ENCODE measurements around the gene HUNK.

DNA sequence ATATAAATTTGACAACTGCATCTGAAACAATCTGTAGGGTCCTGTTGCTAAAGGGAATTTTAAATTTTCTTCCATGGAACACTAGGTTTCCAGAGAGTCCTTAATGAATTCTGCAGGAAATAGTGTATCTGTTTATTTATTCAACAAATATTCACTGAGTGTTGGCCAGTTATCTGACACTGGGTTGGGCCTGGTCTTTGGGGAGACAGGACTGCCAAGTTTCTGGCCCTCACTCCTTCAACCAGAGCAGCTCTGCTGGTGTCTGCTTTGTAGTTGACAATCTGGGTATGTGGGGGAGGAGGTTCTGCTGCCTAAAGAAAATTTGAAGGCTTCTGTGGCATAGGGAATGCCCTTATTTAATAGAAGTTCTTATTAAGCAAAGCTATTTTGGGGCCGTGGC is 26.1 kb upstream of the HUNK start:
- TF ChIP-seq EZH2phosphoT487 (IDR thresholded peaks at IDR 0.05; ENCODE audit: insufficient read depth, low read depth): no peak
- no peak for TF ChIP-seq EZH2 (IDR thresholded peaks at IDR 0.05; ENCODE audit: insufficient read depth, poor library complexity, severe bottlenecking)
